ENCODE results near the gene UNC93B1.

Gene UNC93B1

DNA sequence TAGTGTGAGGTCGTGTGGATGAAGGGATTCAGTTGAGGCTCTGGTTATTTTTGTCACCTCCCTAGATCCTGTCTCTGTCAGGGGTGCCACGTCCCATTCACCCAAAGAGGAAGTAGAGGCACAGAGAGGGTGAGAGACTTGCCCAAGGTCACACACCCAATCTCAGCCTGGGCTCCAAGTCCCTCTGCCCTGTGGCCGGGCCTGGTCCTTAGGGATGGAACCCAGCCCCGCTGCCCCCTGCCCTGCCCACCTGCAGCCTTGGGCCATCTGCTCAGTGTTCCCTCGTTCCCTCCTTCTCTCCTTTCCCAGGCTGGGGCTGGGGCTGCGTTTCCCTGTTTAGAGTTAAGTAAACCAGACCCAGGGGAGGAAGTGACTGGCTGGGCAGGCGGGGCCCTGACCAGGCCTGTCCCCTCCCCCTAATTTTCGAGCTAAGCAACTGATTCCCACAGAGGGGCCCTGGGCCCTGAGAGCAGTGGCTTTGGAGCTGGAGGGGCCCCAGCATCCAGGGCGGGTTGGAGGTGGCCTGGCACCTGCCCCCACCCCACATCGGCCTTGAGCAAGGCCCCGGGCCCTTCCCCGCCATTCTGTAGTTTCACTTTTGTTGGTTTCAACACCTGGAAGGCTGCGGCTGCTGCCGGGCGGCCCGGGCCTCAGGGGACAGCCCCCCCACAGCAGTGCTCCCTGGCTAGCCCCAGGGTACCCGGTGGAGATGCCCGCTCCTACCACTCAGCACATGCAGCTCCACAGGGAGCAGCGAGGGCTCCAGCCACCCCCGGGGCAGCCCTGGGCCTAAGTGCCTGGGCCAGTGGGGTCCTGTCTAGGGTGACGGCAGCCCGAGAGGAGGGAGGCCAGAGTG, 36.4 kb upstream of the UNC93B1 start:
- DNase-seq, result no peak

DNA sequence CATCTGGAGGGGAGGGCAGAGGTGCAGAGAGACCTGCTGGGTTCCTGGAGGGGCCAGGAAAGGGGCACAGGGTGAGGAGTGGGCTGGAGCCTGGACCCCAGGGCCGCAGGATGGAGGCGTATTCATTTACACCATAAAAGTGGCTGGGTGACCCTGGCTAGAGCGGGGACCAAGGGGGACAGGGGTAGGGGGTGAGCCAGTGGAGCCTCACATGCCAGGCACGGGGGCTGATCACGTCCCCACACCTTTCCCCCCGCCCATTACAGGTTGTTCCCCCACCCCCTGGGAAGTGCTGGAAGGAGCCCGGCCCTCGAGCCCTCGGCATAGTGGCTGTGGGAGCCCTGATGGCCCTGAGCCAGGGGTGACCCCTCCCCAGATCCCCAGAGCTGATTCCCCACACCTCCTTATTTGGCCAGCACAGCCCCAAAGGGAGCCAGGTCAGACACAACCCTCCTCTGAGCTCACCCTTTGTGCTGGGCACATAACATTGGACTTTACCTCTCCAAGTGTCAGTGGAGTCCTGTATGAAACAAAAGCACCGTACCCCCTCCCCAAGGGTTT, 35.7 kb upstream of the UNC93B1 start:
- DNase-seq, result no peak

DNA sequence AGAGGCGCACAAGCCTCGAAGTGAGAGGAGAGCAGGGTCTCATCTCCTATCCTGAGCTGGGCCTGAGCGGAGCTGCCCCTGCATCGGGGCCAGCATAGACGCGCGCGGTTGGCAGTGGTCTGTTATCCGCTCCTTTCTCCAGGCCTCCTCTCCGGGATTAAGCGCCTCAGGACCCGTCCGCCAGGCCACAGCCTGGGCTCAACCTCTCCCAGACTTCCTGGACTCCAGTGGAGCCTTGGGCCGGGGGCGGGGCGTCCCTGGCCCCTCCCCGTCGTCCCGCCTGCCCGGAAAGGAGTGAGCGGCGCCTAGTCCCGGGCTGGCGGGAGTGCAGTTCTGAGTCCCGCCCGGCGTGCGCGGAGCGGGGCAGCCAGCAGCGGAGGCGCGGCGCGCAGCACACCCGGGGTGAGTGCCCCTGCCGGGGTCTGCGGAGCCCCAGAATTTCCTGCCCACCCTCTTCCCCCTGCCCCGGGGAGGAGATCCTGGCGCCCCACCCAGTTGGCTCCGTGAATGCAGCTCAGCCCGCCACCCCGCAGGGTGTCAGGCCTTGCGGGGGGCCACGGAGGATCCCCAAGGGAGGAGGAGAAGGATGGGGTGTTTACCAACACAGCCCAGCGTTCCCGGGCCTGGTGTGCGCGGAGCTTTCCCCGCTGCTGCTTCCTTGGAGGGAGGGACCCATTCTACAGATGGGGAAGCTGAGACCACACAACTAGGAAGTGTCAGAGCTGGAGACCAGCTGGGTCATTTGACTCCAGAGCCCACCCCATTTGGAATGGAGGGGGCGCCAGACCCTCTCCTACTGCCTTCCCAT, 35.0 kb upstream of the UNC93B1 start, which contains the start of gene TCIRG1:
TSS of gene TCIRG1 (plus strand) at position 308 of the 808 bp plus-strand sequence. CDS start 2,247 bp downstream, outside the sequence.
- no peak for DNase-seq

DNA sequence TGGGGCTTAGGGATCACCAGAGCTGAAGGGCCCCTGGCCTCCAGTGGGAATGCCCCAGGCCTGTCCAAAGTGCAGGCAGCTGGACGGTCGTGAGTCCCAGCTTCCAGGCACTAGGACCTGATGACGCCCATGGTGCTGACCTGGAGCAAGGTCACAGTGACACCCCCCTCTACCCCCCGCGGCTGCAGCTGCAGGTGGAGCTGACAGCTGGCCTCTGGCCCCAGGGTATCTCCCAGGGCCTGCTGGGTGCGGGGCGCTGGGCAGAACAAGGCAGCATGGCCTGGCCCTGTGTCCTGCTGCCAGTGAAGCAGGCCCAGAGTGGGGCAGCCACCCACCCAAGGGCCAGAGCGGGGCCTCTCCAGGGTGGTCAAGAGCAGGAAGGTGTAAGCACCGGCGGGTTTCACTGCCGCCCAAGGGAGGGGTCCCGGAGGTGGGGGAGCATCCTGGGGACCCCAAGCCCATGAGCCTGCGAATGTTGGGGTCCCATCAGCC, 34.4 kb upstream of the UNC93B1 start:
- DNase-seq, result no peak

DNA sequence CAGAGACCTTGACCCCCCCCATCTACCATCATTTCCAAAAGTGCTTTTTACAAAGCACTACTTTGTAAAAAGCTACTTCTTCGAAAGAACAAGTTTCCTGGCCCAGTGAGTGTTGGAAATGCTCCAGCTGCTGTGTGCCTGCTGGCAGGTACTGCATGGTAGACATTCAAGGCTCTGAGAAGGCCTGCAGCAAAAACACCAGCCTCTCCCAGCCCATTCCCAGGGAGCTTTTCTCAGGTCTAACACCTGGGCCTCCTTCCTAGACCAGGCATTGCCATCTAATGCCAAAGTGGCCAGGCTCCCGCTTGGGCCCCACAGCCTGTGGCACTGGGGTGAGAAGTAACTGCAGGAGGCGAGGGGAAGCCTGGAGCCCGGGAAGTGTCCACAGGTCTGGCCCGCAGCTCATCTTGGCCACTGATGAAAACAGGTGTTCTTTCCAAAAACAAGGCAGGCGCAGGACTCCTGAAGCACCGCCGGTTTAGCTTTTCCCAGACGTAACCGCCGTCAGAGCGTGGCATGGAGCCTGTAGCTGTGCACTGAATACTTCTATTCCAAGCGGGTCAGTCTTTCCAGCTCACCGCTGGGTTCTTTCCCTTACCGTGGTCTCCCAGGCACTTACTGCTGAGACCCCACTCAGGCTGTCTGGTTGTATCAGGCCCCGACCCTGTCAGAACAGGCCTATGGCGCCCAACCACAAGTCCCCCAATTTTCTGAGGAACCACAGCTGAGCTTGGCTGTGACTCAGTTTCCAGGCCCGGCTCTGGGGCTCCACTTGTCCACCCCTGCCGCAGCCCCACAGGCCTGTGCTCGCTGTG, 33.7 kb upstream of the UNC93B1 start:
- DNase-seq, result no peak

DNA sequence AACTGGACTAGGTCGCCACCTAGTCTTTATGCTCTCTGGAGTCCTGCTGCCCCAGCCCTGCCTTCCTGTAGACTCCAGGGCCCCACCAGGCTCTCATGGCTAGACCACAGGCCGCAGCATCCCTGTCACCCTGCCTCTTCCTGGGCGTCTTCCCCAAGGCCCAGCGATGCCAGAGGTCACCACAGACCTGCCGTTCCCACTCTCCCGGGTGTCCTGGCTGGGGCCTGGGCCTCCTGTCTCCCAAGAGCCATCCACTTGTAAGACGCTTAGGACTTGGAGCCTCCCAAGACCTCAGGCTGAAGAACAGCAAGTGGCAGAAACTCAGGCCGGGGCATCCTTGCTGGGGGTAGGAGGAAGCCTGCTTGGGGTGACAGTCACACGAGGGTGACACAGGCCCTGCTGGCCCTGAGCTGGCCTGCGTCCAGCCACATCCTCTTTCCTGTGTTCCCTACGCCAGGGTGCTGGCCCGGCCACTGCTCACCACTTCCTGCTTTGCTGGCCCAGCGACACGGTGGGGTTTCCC, 32.9 kb upstream of the UNC93B1 start:
- no peak for DNase-seq

DNA sequence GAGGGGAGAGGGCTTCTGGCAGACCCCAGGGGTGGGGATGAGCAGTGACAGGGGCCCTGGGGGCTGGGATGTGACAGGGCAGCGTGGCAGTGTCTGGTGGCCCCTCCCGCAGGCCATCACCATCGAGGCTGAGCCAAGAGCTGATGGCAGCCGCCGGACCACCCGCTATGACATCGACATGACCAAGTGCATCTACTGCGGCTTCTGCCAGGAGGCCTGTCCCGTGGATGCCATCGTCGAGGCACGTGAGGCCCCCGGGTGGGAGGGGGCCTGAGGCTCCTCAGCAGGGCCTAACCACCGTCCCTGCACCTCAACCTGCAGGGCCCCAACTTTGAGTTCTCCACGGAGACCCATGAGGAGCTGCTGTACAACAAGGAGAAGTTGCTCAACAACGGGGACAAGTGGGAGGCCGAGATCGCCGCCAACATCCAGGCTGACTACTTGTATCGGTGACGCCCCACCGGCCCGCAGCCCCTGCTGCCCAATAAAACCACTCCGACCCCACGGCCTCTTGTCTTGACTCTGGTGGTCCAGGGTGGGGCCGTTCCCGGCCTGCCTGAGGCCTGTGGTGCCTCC, 32.3 kb upstream of the UNC93B1 start:
- no peak for DNase-seq

DNA sequence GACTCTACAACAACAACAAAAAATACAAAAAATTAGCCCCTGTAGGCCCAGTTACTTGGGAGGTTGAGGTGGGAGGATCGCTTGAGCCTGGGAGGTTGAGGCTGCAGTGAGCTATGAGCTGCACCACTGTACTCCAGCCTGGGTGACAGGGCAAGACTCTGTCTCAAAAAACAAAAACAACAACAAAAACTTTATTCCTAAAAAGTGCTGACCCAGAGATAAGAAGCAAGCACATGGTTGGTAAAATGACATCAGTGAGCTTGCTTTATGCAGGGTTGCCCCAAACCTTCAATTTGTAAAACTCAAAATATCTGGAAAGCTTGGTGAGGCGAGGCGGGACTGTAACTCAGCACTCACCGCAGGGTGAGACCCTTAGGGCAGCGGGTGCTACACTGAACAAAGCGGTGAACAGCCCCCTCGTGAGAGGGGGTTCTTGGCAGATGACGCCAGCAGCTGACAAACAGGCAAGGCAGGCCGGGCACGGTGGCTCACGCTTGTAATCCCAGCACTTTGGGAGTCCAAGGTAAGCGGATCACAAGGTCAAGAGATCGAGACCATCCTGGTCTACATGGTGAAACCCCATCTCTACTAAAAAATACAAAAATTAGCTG, 31.5 kb upstream of the UNC93B1 start:
- DNase-seq, result no peak

DNA sequence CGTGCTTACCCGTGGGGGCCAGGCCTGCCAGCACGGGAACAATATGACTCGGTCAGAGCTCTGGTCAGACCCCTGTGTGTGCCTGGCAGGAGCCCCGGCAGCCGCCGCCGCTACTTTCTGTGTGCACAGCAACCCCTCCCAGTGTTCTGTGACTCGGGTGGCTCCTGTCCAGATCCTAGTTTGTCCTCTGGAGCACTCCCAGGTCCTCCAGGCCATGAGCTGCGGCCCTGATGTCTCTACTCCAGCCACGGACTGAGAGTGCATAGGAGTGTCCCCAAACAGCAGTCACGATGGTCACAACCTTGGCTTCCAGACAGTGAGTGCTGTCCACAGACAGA, 29.8 kb upstream of the UNC93B1 start:
- no peak for DNase-seq

DNA sequence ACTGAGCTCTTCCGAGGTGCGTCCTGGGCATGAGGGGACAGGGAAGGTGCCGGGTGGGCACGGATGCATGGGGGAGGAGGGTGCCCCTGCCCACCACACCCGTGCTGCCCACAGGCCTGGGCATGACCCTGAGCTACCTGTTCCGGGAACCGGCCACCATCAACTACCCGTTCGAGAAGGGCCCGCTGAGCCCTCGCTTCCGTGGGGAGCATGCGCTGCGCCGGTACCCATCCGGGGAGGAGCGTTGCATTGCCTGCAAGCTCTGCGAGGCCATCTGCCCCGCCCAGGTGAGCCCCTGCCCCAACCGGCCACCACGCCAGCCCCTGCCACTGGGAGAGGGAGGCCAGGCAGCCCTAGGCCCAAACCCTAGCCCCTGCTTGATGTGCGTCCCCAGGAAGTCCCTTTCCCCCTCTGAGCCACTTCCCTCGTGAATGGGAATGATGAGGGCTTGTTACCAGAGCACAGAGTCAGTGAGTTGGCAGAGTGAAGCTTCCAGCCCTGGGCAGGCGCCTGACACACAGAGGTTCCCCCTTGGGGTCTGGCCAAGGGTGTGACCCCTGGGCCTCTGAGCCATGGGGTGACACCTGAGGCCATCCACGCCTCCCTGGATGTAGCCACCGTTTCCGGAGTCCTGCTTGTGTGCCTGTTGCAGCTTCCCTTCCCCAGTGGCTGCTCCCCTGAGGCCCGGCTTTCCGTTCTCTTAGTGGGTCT, 29.3 kb upstream of the UNC93B1 start:
- DNase-seq, result no peak

DNA sequence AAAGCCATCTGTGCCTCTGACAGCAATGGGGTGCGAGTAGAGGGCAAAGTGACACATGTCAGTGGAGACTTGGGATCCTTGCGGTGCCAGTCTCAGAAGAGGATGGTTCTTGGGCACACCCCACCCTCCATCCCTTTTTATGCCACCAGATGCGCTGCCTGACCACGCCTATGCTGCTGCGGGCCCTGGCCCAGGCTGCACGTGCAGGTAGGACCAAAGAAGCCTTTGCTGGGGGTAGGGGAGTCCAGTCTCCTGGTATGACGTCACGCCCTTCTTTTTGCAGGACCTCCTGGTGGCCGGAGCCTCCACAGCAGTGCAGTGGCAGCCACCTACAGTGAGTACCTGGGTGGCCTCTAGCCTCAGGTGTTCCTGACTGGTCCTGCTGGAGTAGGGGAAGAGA, 28.1 kb upstream of the UNC93B1 start:
- DNase-seq, result no peak

DNA sequence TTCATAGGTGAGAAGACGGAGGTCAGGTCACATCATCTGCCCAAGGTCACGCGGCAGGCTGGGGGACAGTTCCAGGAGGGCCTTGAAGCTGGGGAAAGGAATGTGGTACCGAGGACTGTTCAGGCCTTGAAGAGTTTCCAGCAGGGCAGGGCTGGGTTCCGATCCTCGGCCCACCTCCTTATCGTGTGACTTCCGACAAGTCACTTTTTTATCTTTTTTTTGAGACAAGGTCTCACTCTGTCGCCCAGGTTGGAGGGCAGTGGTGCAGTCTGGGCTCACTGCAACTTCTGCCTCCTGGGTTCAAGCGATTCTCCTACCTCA, 27.2 kb upstream of the UNC93B1 start:
- DNase-seq, result no peak

DNA sequence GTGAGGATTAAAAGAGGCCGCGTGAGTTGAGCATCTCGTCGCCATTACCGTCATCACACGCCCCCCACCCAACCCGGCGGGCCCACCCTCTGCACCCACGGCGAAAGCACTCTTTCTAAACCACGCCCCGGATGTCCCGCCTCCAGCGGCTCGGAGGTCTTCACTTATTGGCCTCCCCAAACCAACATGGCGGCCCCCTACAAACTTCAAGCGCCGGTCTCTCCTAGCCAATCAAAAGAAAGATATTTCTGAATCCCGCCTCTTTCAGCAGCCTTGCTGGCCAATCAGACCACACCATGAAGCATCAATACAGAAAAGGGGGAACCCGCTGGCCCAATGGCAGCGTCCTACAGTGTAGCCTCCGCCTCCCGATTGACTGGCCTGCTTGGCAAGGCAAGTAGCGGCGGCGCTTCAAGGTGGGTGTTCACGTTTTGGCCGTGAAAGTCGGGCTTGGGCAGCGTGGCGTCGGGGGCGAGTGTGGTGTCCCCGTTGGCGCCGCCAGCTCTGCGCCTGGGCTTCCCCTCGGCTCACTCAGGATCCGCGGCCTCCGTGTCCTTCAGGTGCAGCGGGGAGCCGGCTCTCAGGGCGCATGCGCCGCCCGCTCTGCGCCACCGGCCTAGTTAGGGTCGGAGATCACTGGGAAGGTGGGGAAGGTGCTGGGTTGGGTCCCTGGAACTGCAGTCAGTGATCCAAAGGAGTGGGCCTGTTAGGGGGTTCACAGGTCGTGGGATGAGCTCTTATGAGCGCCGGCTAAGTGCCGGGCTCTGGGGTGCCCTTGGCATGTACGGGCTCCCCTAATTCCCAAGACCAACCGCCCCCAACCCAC, 26.6 kb upstream of the UNC93B1 start, which contains the start of gene NDUFS8:
TSS of gene NDUFS8 (plus strand) at position 364 of the 826 bp plus-strand sequence. CDS start 1,471 bp downstream, outside the sequence.
- DNase-seq, result peak; percentile 97

DNA sequence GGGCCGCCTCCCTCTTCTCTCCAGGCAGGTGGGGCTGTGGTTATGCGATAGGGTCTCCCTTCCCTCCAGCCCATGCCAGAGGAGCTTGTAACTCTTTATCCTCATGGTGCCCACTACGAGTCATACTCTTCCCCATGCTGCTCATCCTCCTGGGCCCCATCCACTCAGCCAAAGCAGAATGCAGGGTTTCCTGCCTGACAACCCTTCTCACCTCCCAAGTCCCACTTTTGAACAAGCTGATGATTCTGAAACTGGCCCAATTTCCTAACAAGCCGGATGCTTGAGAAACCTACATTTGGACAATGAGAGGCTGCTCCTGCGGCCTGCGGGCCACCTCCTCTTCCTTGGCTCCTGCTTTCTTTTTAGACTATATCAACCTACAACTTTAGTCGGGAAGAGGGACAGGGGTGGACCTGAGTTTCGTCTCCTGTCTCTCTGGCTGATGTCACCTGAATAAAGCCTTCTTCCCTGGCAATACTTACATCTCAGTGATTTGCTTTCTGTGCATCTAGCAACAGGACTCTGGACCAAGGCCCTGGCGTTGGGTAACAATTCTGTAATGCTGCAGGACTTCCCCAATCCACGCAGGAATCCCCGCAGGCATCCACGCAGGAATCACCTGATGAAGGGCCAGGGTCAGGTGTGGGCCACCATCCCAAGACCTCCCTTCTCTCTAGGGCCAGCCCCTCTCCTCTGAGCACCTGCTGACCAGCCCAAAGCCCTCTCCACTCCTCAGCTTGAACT, 25.1 kb upstream of the UNC93B1 start:
- DNase-seq, result no peak

DNA sequence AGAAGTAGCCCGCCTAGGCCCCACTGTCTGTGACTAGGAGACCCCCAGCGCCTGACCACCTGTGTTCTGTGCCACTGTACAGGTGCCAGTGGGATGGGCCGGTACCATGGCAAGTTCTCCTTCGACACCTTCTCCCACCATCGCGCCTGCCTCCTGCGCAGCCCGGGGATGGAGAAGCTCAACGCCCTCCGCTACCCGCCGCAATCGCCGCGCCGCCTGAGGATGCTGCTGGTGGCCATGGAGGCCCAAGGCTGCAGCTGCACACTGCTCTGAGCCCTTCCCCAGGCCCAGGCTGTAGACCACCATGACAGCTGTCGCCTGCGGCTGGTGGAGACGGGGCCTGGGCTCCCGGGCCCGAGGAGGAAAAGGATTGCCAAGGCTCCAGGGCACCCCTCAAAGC, 23.8 kb upstream of the UNC93B1 start:
- DNase-seq, result no peak

DNA sequence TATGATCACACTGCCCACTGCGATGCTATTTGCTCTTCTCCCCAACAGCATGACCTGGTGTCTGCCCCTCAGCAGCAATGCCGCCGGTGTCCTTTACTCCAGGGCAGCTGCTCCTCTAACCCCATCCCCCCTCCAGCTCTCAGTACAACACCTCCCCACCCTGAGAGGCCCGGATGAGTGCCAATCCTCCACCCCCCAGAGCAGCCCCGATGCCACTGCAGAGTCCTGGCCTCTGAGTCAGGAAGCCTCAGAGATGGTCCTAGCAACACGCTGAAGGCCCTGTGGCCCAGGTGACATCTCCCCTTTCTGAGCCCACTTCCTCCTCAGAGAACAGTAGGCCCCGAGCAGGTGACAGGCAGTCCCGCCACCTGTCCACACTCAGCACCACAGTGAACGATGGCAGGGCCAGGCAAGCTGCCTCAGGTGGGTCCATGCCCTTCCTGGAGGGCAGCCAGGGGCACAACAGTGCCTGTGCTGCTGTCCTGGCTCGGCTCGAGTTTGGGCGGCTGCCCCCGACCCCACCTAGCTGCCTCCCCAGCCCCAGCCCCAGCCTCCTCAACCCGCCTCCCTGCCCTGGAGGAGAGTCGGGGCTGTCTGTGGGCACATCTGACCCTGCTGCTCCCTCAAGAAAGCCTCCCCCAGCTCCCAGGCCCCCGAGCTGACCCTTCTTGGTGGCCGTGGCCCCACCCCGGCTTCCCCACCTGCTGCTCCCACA, 22.7 kb upstream of the UNC93B1 start:
- DNase-seq, result no peak

DNA sequence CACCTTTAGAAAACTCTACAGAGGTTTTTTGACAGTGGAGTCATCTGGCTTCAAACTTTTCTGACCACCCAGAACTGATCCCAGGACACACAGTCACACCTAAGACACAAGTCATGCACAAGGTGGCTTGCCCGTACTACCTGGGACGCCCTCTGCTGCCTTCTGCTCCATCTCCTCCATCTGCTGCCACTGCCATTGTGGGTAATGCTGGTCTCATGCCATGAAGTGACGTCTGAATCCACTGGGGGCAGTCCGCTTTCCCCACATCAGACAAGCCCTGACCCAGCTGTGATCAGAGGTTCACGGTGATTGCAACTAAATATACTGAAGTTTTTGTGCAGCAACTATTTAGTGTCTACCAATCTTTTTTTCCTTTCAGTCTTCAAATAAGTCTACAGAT, 21.1 kb upstream of the UNC93B1 start:
- DNase-seq, result no peak

DNA sequence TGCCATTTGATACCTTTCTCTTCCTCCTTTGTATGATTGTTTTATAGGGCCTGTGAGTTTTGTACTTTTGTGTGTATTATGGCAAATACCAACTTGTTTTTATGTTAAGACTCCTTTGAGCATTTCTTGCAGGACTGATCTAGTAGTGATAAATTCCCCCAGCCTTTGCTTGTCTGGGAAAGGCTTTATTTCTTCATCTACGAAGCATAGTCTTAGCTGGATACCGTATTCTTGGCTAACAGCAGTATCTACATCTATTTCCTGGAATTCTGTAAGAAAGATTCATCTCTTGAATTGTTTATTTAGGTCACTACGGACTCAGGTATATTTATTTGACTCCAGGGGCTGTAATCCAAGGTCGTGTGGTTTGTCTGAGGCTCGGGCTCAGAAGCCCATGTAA, 20.6 kb upstream of the UNC93B1 start:
- DNase-seq, result no peak

DNA sequence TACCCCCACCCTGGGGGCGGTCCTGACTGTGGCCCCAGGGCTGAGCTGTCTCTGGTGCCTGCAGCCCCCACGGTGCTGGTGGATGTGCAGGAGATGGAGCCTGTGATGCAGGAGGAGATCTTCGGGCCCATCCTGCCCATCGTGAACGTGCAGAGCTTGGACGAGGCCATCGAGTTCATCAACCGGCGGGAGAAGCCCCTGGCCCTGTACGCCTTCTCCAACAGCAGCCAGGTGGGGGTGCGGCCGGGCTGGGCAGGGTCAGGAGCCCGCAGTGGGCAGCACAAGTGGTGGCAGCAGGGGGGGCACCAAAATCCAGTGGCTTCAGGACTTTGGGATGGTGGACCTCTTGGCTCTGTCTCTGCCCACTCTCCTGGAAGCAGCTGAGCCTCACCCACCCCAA, 18.6 kb upstream of the UNC93B1 start:
- DNase-seq, result no peak
